PC-3 (cell line): Measurements from ENCODE around the gene FSTL5.
"Not testable (repeated sequence)": the region's sequence is repeated elsewhere in the genome, so short reads cannot be mapped to it uniquely, and the experiment has no call there.

Experiments used
- CTCF ChIP-seq: fragments of 300-600 bp; sonication (generic); conservative IDR thresholded peaks from 2 replicates; pipeline ENCODE4 v1.5.1; 2017; ENCODE audit warnings: antibody characterized with exemption, low read depth, mild to moderate bottlenecking, low read length
- EZH2 ChIP-seq: fragments of 300-600 bp; sonication (generic); IDR thresholded peaks from one replicate; pipeline ENCODE4 v1.6.1; 2017; ENCODE audit warnings: antibody characterized with exemption, mild to moderate bottlenecking, low read length; ENCODE audit not compliant: unreplicated experiment

GRCh38 chr4:162203478-162203877, 39.7 kb upstream of the FSTL5 start:
- not testable (repeated sequence) for TF ChIP-seq CTCF, EZH2
